Measurements from ENCODE around the gene PRKN.
"Not testable (repeated sequence)": the region's sequence is repeated elsewhere in the genome, so short reads cannot be mapped to it uniquely, and the experiment has no call there.

PRKN gene

GRCh38 chr6:161543684-161544309 lies 1183.8 kb downstream of the PRKN start:
- DNase-seq (ENCODE audit: low spot score) = no peak

GRCh38 chr6:161542346-161542980 lies 1185.1 kb downstream of the PRKN start:
- DNase-seq (ENCODE audit: low spot score) = no peak

- no peak for DNase-seq (ENCODE audit: low spot score)
These were observed 1187.0 kb downstream of the PRKN start for GRCh38 chr6:161540532-161540931.

- DNase-seq (ENCODE audit: low spot score) = no peak
These were observed 1191.3 kb downstream of the PRKN start for GRCh38 chr6:161536224-161536630.

- DNase-seq (ENCODE audit: low spot score) = no peak
These were observed 1193.2 kb downstream of the PRKN start for GRCh38 chr6:161534264-161534873.

- DNase-seq (ENCODE audit: low spot score) = no peak
These were observed 1194.3 kb downstream of the PRKN start for GRCh38 chr6:161533266-161533665.

- DNase-seq (ENCODE audit: low spot score) = no peak
These were observed 1195.0 kb downstream of the PRKN start for GRCh38 chr6:161532536-161532935.

- DNase-seq (ENCODE audit: low spot score) = no peak
These were observed 1200.8 kb downstream of the PRKN start for GRCh38 chr6:161526794-161527193.

- DNase-seq (ENCODE audit: low spot score) = no peak
These were observed 1204.2 kb downstream of the PRKN start for GRCh38 chr6:161523362-161523761.

GRCh38 chr6:161522276-161522675 lies 1205.3 kb downstream of the PRKN start:
- DNase-seq (ENCODE audit: low spot score) = no peak

GRCh38 chr6:161511447-161512095 lies 1216.0 kb downstream of the PRKN start:
- no peak for DNase-seq (ENCODE audit: low spot score)

- no peak for DNase-seq (ENCODE audit: low spot score)
These were observed 1219.2 kb downstream of the PRKN start for GRCh38 chr6:161508341-161508740.

- DNase-seq (ENCODE audit: low spot score) = no peak
These were observed 1220.2 kb downstream of the PRKN start for GRCh38 chr6:161507375-161507774.

- no peak for DNase-seq (ENCODE audit: low spot score)
These were observed 1224.0 kb downstream of the PRKN start for GRCh38 chr6:161503570-161503969.

- no peak for DNase-seq (ENCODE audit: low spot score)
These were observed 1228.7 kb downstream of the PRKN start for GRCh38 chr6:161498881-161499280.

GRCh38 chr6:161498359-161498758 lies 1229.2 kb downstream of the PRKN start:
- no peak for DNase-seq (ENCODE audit: low spot score)

GRCh38 chr6:161496941-161497340 lies 1230.6 kb downstream of the PRKN start:
- DNase-seq (ENCODE audit: low spot score) = no peak

GRCh38 chr6:161496271-161496670 lies 1231.3 kb downstream of the PRKN start:
- not testable (repeated sequence) for DNase-seq (ENCODE audit: low spot score)

GRCh38 chr6:161494566-161494965 lies 1233.0 kb downstream of the PRKN start:
- no peak for DNase-seq (ENCODE audit: low spot score)

GRCh38 chr6:161493576-161494118 lies 1233.9 kb downstream of the PRKN start:
- DNase-seq (ENCODE audit: low spot score) = no peak

GRCh38 chr6:161489626-161490306 lies 1237.8 kb downstream of the PRKN start:
- no peak for DNase-seq (ENCODE audit: low spot score)

GRCh38 chr6:161487694-161488093 lies 1239.9 kb downstream of the PRKN start:
- DNase-seq (ENCODE audit: low spot score) = no peak
